Activated CD8-positive, alpha-beta memory T cell treated with anti-CD3 and anti-CD28 coated beads for 24 hours (primary cell): Measurements from ENCODE around the gene SYP.
A peak's percentile ranks its signal among the peaks of the same experiment; 100 is the strongest.
"Not testable (repeated sequence)": the region's sequence is repeated elsewhere in the genome, so short reads cannot be mapped to it uniquely, and the experiment has no call there.

ENCODE experiments used
- DNase-seq: peaks from one replicate; pipeline ENCODE4 v3.0.0-alpha.2; 2020

SYP gene

DNA sequence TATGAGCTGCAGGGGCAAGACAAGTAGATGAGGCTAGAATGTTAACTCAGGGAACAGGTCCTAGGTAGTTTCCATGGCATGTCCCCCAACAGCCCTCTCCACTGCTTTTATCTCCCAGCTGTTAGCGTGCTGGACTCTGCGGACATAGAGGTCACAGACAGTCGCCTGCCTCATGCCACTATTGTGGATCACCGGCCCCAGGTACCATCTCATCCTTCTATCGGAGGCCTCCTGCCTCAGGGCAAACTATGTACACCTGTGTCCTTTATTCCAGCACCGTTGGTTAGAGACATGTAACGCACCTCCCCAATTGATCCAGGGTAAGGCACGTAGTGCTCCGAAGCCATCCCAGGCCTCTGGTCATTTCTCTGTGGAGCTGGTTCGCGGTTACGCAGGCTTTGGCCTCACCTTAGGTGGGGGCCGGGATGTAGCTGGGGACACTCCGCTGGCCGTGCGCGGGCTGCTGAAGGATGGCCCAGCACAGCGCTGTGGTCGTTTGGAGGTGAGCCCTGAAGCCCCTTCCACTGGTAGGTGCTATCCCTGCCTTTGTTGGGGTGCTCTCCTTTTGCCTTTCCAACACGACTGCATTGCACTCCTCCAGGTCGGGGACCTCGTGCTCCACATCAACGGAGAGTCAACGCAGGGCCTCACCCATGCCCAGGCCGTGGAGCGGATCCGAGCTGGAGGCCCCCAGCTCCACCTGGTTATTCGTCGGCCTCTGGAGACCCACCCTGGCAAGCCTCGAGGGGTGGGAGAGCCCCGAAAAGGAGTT, 35.2 kb downstream of the SYP start:
- DNase-seq, result no peak

- peak; percentile 87 for DNase-seq
Measured at GRCh38 chrX:49163555-49164419, 36.2 kb downstream of the SYP start.

DNA sequence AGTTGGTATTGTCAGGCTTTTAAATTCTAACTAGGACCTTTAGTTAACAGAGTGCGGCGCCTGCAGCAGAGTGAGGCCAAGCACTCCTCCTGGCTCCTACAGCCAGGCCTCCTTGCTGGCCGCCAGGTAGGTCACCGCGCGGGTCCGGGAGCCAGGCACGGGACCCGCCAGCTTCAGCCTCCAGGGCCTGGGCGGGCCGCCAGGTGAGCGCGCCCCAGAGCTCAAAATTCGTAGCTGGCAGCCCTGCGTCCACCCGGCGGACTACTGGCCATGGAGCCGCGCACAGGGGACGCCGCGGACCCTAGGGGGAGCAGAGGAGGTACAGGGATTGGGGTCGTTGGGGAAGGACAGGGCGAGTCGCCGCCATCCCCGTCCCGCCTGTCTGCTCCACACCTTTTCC, 37.4 kb downstream of the SYP start, which contains the start of gene MAGIX:
TSS of gene MAGIX (plus strand) at position 139 of the 400 bp plus-strand sequence. CDS start at position 271, 132 bp downstream.
- DNase-seq, result no peak

- no peak for DNase-seq
Measured at GRCh38 chrX:49161632-49162031, 38.4 kb downstream of the SYP start.

GRCh38 chrX:49160908-49161307, 39.1 kb downstream of the SYP start:
- DNase-seq, result no peak

DNA sequence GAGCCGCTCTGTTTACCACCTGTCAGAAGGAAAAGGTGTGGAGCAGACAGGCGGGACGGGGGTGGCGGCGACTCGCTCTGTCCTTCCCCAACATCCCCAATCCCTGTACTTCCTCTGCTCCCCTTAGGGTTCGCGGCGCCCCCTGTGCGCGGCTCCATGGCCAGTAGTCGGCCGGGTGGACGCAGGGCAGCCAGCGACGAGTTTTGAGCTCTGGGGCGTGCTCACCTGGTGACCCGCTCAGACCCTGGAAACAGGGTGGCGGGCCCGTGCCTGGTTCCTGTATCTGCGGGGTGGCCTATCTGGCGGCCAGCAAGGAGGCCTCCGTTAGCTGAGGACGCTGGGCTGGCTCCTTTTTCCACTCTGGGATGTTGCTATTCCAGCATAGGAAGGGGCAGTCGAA, 42.8 kb downstream of the SYP start:
- DNase-seq, result no peak

- peak; percentile 90 for DNase-seq
Measured at GRCh38 chrX:49155900-49156837, 43.8 kb downstream of the SYP start.

- no peak for DNase-seq
Measured at GRCh38 chrX:49155243-49155899, 44.6 kb downstream of the SYP start.

DNA sequence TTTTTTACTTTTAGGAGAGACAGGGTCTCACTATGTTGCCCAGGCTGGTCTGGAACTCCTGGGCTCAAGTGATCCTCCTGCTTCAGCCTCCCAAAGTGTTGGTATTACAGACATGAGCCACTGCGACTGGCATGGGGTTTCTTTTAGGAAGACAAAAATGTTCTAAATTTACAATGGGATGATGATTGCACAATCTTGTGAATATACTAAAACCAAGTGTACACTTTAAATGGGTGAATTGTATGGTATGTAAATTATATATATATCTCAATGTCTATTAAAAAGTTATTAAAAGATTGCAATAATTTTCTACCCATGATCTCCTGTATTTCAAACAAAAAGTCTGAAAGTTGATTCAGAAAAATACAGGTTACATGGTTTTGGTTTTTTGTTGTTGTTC, 46.5 kb downstream of the SYP start:
- DNase-seq, result no peak

- not testable (repeated sequence) for DNase-seq
Measured at GRCh38 chrX:49149291-49149690, 50.7 kb downstream of the SYP start.

DNA sequence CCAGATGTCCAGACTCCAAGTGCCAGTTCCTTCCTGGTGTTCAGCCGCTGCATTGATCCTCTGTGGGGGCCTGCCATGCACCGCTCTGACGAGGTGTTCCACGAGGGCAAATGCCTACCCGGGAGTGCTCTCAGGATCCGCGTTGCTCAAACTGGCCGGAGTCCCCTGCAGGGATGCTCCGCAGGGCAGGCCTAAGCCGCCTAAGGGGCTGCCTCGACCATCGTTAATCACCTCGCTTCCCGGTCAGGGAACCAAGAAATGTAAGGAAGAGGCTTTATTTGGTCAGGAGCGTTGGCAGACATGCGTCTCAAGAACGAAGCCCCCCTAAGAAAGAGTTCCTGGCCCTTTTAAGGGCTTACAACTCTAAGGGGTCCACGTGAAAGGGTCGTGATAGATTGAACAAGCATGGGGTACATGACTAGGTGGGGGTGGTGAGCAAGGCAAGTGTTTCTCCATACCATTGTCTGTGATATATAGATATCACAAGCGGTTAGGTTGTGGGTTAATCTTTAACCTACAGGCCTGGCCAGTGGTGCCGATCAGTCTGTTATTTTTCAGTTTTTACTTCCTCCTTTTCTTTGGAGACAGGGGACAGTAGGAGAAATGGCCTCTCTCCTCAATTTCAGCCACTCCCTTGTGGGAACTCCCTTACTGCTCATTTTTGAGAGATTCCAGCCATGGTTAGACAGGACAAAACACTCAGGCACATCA, 51.4 kb downstream of the SYP start:
- DNase-seq, result not testable (repeated sequence)

DNA sequence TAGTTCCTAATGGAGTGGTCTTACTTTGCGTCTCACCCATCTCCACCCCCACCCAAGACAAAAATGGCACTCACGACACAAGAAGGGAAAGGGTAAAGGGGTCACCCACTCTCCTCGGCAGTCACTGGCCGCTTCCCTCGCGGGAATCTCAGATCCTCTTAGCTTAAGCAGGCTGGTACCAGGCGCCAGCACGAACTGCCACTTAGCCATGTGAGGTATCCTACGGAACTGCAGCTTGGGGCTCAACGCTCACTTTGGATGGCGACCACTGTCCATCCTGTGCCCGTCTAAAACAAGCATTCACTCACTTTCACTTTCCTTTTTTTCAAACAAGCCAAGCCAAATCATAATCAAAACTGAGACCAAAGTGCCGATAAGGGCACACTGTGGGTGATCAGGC, 52.1 kb downstream of the SYP start:
- no peak for DNase-seq

- no peak for DNase-seq
Measured at GRCh38 chrX:49147282-49147681, 52.7 kb downstream of the SYP start.

- not testable (repeated sequence) for DNase-seq
Measured at GRCh38 chrX:49143154-49143553, 56.8 kb downstream of the SYP start.

DNA sequence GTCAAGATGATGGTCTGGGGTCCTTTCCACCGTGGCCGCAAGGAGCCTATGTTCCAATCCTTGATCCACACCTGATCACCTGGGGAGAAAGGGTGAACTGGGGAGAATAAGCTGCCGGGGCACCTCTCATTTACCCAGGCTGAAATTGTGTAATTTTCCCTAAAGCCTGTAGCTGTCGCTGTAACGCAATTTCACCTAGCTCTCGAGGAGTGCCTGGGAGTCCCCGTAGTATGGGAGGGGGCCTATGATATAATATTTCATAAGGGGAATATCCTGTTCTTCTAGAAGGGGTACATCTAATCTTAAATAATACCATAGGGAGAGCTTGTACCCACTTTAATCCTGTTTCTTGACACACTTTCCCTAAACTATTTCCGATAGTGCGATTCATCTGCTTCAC, 57.7 kb downstream of the SYP start:
- not testable (repeated sequence) for DNase-seq

DNA sequence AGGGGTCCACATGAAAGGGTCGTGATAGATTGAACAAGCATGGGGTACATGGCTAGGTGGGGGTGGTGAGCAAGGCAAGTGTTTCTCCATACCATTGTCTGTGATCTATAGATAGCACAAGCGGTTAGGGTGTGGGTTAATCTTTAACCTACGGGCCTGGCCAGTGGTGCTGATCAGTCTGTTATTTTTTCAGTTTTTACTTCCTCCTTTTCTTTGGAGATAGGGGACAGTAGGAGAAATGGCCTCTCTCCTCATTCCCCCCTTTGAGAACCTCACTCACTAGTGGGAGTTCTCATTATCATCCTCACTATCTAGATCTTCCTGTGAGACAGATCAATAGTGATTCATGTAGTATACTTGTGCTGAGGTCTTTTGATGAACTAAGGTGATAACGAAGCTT, 60.3 kb downstream of the SYP start:
- no peak for DNase-seq
